Activated naive CD8-positive, alpha-beta T cell (primary cell): ENCODE results near the gene C1QTNF1.

Experiments
- H3K27ac Mint-ChIP-seq: one replicate; pipeline ENCODE4 v1.8.0; 2021; ENCODE audit warnings: mixed read lengths
- H3K27me3 Mint-ChIP-seq: one replicate; pipeline ENCODE4 v1.8.0; 2021; ENCODE audit warnings: mixed read lengths
- H3K36me3 Mint-ChIP-seq: one replicate; pipeline ENCODE4 v1.8.0; 2021; ENCODE audit warnings: mixed read lengths
- H3K4me1 Mint-ChIP-seq: one replicate; pipeline ENCODE4 v1.8.0; 2021; ENCODE audit warnings: low read depth, mixed read lengths
- H3K4me3 Mint-ChIP-seq: one replicate; pipeline ENCODE4 v1.8.0; 2021; ENCODE audit warnings: mild to moderate bottlenecking, mixed read lengths
- H3K9me3 Mint-ChIP-seq: one replicate; pipeline ENCODE4 v1.8.0; 2021; ENCODE audit warnings: low read depth, mixed read lengths

C1QTNF1 gene

DNA sequence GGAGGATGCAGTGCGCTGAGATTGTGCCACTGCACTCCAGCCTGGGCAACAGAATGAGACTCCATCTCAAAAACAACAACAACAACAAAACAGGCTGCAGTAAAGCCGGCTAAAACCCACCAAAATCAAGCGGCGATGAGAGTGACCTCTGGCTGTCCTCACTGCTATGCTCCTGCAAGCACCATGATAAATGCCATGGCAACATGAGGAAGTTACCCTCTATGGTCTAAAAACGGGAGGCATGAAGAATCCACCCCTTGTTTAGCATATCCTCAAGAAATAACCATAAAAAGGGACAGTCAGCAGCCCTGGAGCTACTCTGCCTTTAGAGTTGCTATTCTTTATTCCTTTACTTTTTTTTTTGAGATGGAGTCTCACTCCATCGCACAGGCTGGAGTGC is 35.8 kb upstream of the C1QTNF1 start:
- H3K27me3 Mint-ChIP-seq = no peaks in the 10 kb centered on the region
- H3K4me3 Mint-ChIP-seq = no peak overlapping the region
- H3K9me3 Mint-ChIP-seq = no peaks in the 10 kb centered on the region
- no peaks in the 10 kb centered on the region for H3K36me3 Mint-ChIP-seq
- no peak overlapping the region for H3K27ac Mint-ChIP-seq
- H3K4me1 Mint-ChIP-seq = peaks cover 18% of the 10 kb centered on the region

DNA sequence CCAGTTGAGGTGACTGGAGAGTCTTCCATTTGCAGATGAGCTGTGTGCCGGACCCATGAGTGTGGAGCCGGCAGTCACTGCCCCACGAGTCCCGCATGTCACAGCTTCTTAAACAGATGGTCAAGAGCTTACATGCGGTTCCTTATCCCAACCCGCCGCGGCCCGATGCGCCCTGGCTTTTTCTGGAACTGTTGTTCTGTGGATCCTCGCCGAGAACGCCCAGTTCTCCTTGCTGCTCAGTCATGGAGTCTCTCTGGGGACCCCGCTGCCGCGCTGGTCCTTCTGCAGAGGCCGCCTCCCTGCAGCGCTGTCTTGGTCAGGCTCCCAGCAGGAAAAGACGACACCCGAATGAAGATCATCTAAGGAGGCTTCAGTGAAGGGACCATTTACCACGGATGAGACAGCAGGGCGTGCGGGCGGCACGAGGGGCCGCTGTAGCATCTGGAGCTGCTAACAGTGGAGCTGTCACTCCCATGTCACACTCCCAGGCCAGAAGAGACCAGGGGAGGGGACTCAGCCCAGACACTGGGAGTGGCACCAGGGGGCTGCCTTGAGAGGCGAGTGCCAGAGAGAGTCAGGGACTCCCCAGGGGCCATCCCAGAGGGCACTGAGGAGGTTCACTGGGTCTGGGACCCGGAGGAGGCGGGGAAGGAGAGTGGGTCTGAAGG is 33.5 kb upstream of the C1QTNF1 start:
- Mint-ChIP-seq H3K27me3 (no peaks in the 10 kb centered on the region), H3K4me1 (peaks cover 19% of the 10 kb centered on the region), H3K36me3 (no peaks in the 10 kb centered on the region), H3K27ac (no peak overlapping the region), H3K4me3 (no peak overlapping the region), H3K9me3 (no peaks in the 10 kb centered on the region)

DNA sequence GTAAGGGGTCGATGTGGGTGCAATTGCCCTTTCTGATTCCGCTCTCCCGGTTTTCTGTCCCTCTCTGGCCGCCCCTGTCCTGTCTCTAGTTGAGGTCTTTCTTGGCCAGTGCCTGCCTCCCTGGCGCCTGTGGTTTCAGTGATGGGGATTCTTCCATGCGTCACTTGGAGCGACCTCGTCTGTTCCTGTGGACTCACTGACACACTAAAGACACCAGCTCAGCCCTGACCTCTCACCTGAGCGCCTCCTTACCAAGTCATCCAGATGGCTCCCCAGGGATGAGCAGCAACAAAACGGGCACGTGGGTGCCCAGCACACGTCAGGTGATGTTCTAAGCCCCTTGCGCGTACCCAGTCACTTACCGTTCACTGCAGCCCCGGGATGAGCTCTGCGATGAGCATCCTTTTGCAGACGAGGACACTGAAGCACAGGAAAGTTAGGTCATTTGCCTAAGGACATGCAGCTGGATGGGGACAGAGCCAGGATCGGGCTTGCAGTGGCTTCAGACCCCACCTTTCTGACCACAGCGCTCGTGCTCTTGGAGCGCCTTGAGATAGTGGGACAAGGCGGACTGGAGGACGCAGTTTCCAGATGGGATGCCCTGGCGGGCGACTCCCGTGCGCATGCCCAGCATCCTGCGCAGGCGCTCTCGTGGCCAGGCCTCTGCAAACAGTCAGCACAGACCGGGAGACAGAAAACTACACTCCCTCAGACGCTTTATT is 32.8 kb upstream of the C1QTNF1 start:
- H3K4me1 Mint-ChIP-seq = peaks cover 14% of the 10 kb centered on the region
- no peaks in the 10 kb centered on the region for H3K36me3 Mint-ChIP-seq
- no peaks in the 10 kb centered on the region for H3K27me3 Mint-ChIP-seq
- H3K4me3 Mint-ChIP-seq = no peak overlapping the region
- H3K27ac Mint-ChIP-seq = no peak overlapping the region
- H3K9me3 Mint-ChIP-seq = no peaks in the 10 kb centered on the region

DNA sequence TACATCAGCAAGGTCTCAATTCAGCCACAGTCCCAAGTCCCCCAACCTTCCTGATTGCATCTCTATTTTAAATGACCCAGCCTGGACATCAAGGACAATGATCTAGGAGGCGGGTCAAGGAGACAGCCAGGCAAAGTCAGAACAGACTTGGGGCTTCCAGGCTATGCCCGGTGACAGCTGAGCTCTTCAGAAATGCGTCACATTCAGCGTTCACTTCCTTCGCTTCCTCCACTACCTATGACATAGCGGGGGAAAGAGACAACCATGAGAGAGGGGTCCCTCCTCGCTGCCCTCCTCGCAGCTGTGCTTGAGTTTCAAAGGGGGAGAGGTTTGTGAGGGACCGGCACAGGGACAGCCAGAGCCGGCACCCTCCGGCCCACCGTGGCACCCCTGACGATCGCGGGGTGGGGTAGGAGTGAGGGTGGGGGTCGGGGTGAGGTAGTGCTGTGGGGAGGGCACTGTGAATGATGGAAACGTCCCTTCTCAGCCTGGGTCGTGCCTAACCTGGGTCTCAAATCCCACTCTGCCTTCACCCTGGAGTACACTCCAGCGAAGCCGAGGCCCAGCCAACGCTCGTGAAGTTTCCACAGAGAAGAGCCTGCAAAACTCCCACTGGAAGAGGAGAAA is 31.9 kb upstream of the C1QTNF1 start:
- H3K36me3 Mint-ChIP-seq = no peaks in the 10 kb centered on the region
- peaks cover 6% of the 10 kb centered on the region for H3K4me1 Mint-ChIP-seq
- no peaks in the 10 kb centered on the region for H3K9me3 Mint-ChIP-seq
- H3K27me3 Mint-ChIP-seq = no peaks in the 10 kb centered on the region
- no peak overlapping the region for H3K4me3 Mint-ChIP-seq
- no peak overlapping the region for H3K27ac Mint-ChIP-seq

DNA sequence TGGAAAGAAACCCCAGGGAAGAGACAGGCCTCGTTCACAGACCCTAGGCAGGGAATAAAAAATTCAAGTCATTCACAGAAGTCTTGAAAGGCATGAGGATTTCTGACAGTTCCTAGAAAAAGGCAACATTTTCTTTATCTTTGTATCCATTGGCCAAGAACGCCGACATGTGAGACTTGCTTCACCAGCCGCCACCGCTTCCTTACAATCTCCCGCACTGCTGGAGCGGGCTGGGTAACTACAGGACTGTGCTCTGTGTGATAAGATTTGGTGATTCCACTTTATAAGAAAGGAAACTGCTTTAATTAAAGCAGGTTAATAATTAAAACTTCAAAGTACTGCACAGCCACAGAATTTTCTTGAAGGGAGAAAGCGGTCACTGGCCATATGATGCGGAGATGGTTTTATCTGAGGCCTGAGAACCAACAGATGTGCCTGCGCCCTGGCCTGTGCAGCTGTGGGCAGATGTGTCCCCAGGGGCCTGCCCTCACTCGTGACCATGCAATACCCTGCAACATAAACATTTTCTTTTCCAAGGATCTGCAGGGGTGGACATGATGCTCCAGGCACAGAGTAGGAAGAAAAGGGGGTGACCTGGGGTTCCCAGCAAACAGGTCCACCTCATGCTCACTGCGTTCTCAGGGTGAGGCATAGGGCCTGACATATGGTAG is 31.3 kb upstream of the C1QTNF1 start:
- H3K27me3 Mint-ChIP-seq = no peaks in the 10 kb centered on the region
- H3K4me3 Mint-ChIP-seq = no peak overlapping the region
- H3K4me1 Mint-ChIP-seq = peaks cover 4% of the 10 kb centered on the region
- H3K27ac Mint-ChIP-seq = no peak overlapping the region
- no peaks in the 10 kb centered on the region for H3K36me3 Mint-ChIP-seq
- H3K9me3 Mint-ChIP-seq = no peaks in the 10 kb centered on the region

GRCh38 chr17:78993241-78993956 is 30.6 kb upstream of the C1QTNF1 start:
- Mint-ChIP-seq H3K27me3 (no peaks in the 10 kb centered on the region), H3K4me1 (peaks cover 4% of the 10 kb centered on the region), H3K36me3 (no peaks in the 10 kb centered on the region), H3K4me3 (no peak overlapping the region), H3K27ac (no peak overlapping the region), H3K9me3 (no peaks in the 10 kb centered on the region)

- Mint-ChIP-seq H3K27ac (no peak overlapping the region), H3K36me3 (no peaks in the 10 kb centered on the region), H3K9me3 (no peaks in the 10 kb centered on the region), H3K4me1 (peaks cover 4% of the 10 kb centered on the region), H3K4me3 (no peak overlapping the region), H3K27me3 (no peaks in the 10 kb centered on the region)
These were observed 29.8 kb upstream of the C1QTNF1 start for GRCh38 chr17:78993981-78994671.

DNA sequence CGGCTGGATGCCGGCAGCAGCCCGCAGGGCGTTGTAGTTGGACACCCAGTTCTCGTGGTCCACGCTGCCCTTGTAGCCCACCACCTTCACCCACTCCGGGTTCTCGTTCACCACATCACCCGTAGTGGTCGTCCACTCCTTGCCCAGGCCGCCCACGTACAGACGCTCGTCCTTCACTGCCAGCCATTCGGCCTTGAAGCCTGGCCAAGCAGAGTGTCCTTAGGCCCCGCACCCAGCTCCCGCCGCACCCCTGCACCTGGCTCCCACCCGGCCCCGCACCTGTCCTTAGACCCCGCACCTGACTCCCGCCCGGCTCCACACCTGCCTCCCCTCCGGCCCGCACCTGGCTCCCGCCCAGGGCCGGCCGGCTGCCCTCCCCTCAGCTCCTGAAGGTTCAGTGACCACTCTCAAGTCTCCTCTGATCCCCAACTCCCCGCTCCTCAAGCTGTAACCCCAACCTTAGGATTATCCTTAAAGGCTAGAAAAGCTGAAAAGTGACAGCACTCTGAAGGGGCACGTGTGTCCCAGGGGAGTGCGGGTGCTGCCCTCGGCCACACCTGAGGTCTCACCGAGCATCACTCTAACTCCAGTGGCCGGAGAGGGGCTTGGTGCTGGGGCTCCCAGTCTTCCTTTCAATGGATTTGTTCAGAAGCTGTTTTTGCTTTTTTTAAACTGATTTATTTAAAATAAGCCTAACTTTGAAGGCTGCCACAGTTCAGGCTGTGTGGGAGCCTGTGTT is 28.8 kb upstream of the C1QTNF1 start:
- no peak overlapping the region for H3K4me3 Mint-ChIP-seq
- no peaks in the 10 kb centered on the region for H3K27me3 Mint-ChIP-seq
- no peak overlapping the region for H3K27ac Mint-ChIP-seq
- H3K9me3 Mint-ChIP-seq = no peaks in the 10 kb centered on the region
- peaks cover 4% of the 10 kb centered on the region for H3K4me1 Mint-ChIP-seq
- H3K36me3 Mint-ChIP-seq = no peaks in the 10 kb centered on the region

GRCh38 chr17:78995761-78996451 is 28.1 kb upstream of the C1QTNF1 start:
- Mint-ChIP-seq H3K36me3 (no peaks in the 10 kb centered on the region), H3K9me3 (no peaks in the 10 kb centered on the region), H3K4me1 (peaks cover 4% of the 10 kb centered on the region), H3K4me3 (no peak overlapping the region), H3K27ac (no peak overlapping the region), H3K27me3 (no peaks in the 10 kb centered on the region)

GRCh38 chr17:78996781-78997201 is 27.2 kb upstream of the C1QTNF1 start:
- peaks cover 6% of the 10 kb centered on the region for H3K4me1 Mint-ChIP-seq
- H3K4me3 Mint-ChIP-seq = no peak overlapping the region
- H3K27me3 Mint-ChIP-seq = no peaks in the 10 kb centered on the region
- H3K27ac Mint-ChIP-seq = no peak overlapping the region
- H3K9me3 Mint-ChIP-seq = no peaks in the 10 kb centered on the region
- no peaks in the 10 kb centered on the region for H3K36me3 Mint-ChIP-seq

DNA sequence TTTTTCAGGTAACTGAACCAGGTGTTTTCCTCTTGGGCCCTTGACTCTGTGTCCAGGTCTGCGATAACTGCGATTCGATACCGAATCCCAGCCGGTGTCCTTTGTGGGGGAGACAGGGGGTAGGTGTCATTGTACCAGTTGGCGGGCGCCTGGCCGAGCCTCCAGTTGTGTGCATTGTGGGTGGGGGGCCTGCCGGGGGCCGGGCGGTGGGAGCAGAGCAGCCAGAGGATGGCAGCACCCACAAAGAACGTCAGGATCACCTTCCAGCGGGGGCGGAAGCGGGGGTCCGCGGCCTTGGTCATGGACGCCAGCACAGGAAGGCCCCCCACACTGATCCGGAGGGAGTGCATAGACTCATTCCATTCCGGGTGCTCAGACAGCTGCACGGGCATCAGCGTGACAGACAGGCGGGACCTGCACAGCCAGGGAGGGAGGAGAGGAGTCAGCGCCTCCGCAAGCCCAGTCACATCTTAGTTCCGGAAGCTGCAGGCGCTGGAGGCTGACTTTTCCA is 26.7 kb upstream of the C1QTNF1 start:
- H3K4me1 Mint-ChIP-seq = peaks cover 8% of the 10 kb centered on the region
- no peaks in the 10 kb centered on the region for H3K9me3 Mint-ChIP-seq
- no peak overlapping the region for H3K27ac Mint-ChIP-seq
- H3K36me3 Mint-ChIP-seq = no peaks in the 10 kb centered on the region
- H3K4me3 Mint-ChIP-seq = no peak overlapping the region
- H3K27me3 Mint-ChIP-seq = no peaks in the 10 kb centered on the region

GRCh38 chr17:78997881-78998280 is 26.1 kb upstream of the C1QTNF1 start:
- Mint-ChIP-seq H3K27me3 (no peaks in the 10 kb centered on the region), H3K9me3 (no peaks in the 10 kb centered on the region), H3K4me3 (no peak overlapping the region), H3K36me3 (no peaks in the 10 kb centered on the region), H3K27ac (no peak overlapping the region), H3K4me1 (peaks cover 13% of the 10 kb centered on the region)
